HG02678 (cell line): ENCODE data around the gene PP2D1.
"Not testable (repeated sequence)": the region's sequence is repeated elsewhere in the genome, so short reads cannot be mapped to it uniquely, and the experiment has no call there.

Experiments
- ATAC-seq: cut with Tn5 transposase; IDR thresholded peaks from one replicate; pipeline ENCODE4 v1.9.1; 2021; ENCODE audit warnings: mild to moderate bottlenecking, moderate library complexity; ENCODE audit not compliant: unreplicated experiment

Gene PP2D1

GRCh38 chr3:20040548-20041196, 28.6 kb upstream of the PP2D1 start:
- ATAC-seq = peak; percentile 40

- peak; percentile 49 for ATAC-seq
Observed at GRCh38 chr3:20039765-20040547, 27.9 kb upstream of the PP2D1 start, which contains the start of gene KAT2B. Gene KAT2B, plus strand, starts transcription at chr3:20040446. Its CDS starts 32 bp downstream, at chr3:20040478.

DNA sequence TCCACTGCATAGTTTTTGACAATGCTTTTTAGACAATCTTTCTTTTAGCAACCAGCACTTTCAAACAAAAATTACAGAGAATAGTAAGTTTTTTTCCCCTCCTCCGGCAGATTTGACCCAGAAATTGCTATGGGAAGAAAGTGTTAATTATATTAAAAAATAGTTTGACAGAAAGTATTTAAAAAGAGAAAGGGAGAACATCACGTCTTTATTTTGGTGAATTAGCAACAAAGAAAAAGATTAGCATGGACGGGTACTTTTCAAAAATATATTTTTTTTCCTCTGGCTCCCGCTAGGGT, 27.4 kb upstream of the PP2D1 start:
- ATAC-seq = no peak

DNA sequence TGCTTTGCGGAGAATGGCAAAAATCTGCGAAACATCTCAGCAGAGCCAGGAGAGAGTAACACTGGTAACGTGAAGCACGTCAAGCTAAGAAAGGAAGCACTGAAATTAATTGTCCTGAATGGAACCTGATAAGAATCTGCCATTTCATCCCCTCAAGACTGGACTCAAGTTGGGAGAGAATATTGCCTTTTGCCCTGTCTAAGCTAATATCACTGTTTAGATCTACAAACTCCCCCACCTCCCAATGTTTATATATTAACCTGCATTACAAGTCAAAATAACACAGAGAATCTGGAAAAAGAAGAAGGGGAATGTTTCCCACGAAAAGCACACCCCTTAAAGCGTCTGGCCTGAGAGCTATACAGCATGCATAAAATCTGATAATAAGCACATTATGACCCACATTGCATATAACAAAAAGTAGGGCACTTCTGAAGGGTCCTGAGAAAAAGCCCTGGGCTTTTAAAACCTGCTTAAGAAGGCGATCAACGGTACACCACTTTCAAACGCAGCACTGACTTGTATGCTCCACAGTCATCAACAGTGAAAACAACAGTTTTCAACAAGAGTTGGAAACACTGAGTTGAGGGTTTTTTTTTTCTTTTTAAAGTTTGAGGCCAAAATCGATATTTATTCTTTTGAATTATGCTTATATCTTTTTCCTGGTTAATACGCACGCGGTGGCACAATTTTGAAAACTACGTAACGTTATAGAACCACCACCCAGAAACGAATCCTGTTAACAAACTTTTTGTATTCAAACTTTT, 26.8 kb upstream of the PP2D1 start:
- no peak for ATAC-seq

DNA sequence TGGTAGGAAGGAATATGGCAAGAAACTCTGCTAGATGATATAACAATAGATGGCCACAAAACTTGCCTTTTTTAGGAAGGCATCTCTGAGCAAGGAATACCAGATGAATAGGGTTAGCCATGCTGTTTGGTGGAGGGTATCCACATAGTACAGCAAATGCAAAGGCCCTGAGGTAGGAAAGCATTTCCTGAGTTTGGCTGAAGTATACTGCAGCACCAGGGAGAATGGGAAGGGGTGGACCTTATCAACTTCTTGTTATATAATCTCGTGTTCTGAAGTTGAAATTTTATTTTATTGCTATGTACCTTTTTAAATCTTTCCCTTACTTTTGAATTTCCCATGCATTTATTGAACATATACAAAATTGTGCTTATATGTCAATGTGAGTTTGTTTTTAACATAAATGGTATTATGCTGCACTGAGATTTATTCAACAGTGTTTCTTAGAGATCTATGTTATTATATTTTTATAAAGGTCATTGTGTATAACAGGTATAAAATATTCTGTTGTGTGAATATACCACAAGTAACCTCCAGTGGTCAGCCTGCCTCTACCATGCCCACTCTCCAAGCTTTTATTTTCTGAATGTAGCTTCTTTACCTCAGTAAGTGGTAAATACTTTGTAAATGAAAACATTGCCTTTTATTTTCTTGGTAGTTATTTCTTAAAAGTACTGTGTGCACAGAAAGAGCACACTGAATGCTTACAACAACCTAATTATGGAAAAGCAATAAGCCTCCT, 25.4 kb upstream of the PP2D1 start:
- no peak for ATAC-seq

- ATAC-seq = no peak
Observed at GRCh38 chr3:20035019-20035418, 23.0 kb upstream of the PP2D1 start.

DNA sequence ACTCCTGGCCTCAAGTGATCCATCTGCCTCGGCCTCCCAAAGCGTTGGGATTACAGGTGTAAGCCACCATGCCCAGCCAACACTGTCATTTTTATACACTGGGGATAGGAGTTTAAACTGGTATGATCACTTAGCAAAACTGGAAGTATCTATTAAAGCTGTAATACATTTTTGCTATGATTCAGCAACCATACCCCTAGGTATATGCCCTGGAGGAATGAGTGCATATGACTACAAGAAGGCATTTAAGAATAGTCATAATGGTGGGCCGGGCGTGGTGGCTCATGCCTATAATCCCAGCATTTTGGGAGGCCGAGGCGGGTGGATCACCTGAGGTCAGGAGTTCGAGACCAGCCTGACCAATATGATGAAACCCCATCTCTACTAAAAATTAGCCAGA, 19.9 kb upstream of the PP2D1 start:
- ATAC-seq = not testable (repeated sequence)

GRCh38 chr3:20028905-20029331, 16.9 kb upstream of the PP2D1 start:
- ATAC-seq = no peak

- no peak for ATAC-seq
Observed at GRCh38 chr3:20027136-20027535, 15.1 kb upstream of the PP2D1 start.

GRCh38 chr3:20023623-20024405, 11.8 kb upstream of the PP2D1 start:
- ATAC-seq = no peak

DNA sequence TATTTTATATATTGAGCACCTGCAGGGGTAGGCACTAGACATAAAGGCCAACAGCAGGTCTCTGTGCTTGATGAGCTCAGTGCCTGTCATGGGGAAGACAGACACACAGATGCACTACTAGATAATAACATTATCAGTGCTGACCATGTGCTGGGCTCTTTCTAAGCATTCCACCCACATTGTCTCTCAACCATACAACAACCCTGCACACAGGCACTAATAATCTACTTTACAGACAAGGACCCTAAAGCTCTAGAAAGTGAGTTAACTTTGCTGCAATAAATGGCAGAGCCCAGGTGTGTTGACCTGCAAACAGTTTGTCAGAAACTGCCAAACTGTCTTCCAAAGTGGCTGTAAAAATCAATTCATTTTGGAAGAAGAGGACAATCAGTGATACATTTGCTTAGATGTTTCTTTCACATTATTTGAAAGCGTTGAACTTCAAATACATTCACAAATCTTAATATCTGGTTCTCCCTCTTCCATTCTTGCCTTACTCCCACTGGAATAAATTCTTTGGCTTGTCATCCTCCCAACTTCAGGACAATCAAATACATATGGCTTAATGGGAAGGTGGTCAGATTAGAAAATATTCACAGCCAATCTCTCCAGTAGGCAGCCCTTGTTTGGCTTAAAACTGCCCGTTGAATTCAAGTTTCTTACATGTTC, 11.0 kb upstream of the PP2D1 start:
- no peak for ATAC-seq

DNA sequence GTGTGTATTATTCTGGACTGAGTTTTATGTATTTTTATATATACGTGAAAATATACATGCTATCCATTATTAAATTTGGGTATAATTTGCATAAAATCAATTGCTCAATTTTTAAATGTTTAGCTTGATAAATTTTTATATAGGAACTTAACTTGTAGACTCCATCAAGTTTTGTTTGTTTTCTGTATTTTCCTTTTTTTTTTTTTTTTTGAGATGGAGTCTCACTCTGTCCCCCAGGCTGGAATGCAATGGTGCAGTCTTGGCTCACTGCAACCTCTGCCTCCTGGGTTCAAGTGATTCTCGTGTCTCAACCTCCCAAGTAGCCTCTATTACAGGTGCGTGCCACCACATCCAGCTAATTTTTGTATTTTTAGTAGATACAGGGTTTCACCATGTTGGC, 4.0 kb upstream of the PP2D1 start:
- ATAC-seq = not testable (repeated sequence)

GRCh38 chr3:20015525-20015924, 3.5 kb upstream of the PP2D1 start:
- no peak for ATAC-seq

- ATAC-seq = no peak
Observed at GRCh38 chr3:20013396-20013795, 1.3 kb upstream of the PP2D1 start.

- ATAC-seq = no peak
Observed at GRCh38 chr3:20008646-20009045, 3.4 kb downstream of the PP2D1 start.

DNA sequence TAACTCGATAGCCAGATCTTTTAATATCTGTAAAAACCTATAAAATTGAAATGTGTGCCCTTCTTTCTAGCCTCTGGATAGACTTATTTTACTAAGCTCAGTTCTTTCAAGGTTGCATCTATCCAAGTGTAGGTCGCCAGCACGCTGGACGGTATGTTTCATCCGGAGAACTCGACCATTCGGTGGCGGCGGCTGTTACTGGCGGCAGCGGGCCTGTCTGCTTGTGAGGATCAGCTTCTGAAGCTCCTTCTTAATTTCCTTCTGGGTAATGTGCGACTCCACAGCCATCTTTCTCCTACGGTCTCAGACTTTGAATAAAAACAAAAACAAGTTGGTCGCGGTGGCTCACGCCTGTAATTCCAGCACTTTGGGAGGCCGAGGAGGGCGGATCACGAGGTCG, 4.1 kb downstream of the PP2D1 start:
- no peak for ATAC-seq

- ATAC-seq = no peak
Observed at GRCh38 chr3:20001932-20002331, 10.1 kb downstream of the PP2D1 start.

DNA sequence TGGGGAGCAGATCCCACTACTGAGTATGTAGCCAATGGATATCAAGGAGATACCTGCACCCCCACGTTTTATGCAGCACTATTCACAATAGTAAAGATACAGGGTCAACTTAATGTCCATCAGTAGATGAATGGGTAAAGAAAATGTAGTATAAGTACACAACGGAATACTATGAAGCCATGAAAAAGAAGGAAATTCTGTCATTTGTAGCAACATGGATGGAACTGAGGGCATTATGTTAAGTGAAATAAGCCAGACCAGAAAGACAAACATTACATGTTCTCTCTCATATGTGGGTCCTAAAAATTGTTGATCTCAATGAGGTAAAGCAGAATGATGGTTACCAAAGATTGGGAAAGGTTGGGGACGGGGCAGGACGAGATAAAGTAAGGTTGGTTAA, 14.6 kb downstream of the PP2D1 start:
- no peak for ATAC-seq

DNA sequence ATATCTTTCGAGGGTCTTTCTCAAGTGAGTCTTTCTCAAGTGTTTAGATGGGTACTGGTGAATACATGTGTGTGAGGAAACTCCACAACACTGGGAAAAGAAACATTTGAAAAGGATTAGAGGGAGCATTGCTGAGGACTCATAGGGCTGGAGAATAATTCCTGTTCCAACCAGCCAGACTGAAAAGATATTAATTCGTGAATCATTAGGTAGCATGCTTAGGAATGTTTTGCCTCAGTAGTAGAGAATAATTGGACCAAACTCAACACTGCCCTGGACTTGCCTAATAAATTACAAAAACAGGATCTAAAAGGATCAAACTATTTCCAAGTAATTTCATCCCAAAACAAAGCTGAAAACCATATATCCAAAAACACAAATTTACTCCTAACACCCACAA, 17.3 kb downstream of the PP2D1 start:
- ATAC-seq = no peak

DNA sequence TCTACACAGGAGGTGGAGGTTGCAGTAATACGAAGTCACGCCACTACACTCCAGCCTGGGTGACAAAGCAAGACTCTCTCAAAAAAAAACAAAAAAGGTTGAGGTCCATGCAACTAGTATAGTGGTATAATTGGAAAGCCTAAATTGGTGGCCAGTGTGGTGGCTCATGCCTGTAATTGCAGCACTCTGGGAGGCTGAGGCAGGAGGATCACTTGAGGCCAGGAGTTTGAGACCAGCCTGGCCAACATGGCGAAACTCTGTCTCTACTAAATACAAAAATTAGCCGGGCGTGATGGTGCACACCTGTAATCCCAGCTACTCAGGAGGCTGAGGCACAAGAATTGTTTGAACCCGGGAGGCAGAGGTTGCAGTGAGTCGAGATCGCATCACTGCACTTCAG, 23.2 kb downstream of the PP2D1 start:
- not testable (repeated sequence) for ATAC-seq
